HepG2 (cell line): ENCODE results near the gene GRIK4. TPM values are rescaled to one million over a fixed set of nuclear protein-coding genes. Genes with fewer than 3 reads are reported as not detected.

Source experiments
- ATAC-seq: fragments of 200-7000 bp; cut with Tn5 transposase; 3 replicates; pipeline ENCODE4 v1.9.1; 2020; ENCODE audit warnings: mild to moderate bottlenecking, moderate library complexity
- BruUV-seq: library from RNA; stranded (reverse); fragments of 400-500 nt; replicated peaks from 2 replicates; lab custom pipeline; 2021; lab: Mats Ljungman, UMichigan
- CTCF ChIA-PET: fragments of 300-600 bp; formaldehyde crosslinking; extraction: SDS; loops from one replicate; lab custom pipeline; 2021; ENCODE audit warnings: low total read pairs, inconsistent platforms, low intra/inter-chr PET ratio; lab: Yijun Ruan, JAX
- POLR2A ChIA-PET: fragments of 350-600 bp; sonication (Branson Sonifier 250); formaldehyde crosslinking; loops from one replicate; lab custom pipeline; 2020; ENCODE audit warnings: antibody characterized with exemption, inconsistent platforms; lab: Yijun Ruan, JAX
- DNase-seq: peaks from one replicate; pipeline ENCODE4 v3.0.0-alpha.2; 2015; ENCODE audit warnings: low spot score
- FAIRE-seq: peaks from 3 replicates; lab custom pipeline; 2011; peaks lifted over from hg19 to GRCh38; lab: Jason Lieb, UNC
- H2AFZ ChIP-seq: one replicate; pipeline ENCODE4 v1.6.1; 2011; ENCODE audit warnings: low read length, inconsistent platforms
- H3K27ac ChIP-seq: fragments of 300-600 bp; 3 replicates; pipeline ENCODE4 v1.8.0; 2011; ENCODE audit warnings: mixed run types, mild to moderate bottlenecking, mixed read lengths, low read length, inconsistent platforms; ENCODE audit not compliant: insufficient read depth; ENCODE audit errors: extremely low read length
- H3K27me3 ChIP-seq, 2 experiments: fragments of 200-600 bp in 1 of 2; 2 replicates in 1 of 2; 3 replicates in 1 of 2; pipeline versions ENCODE4 v1.6.0 to v1.8.0; 2011; ENCODE audit warnings: low read length in 2 of 2, mild to moderate bottlenecking in 2 of 2, moderate library complexity in 2 of 2, inconsistent platforms in 1 of 2; ENCODE audit not compliant: insufficient read depth in 2 of 2, control insufficient read depth in 1 of 2
- H3K36me3 ChIP-seq, 2 experiments: fragments of 200-600 bp in 1 of 2; replicated peaks in 1 of 2; 2 replicates in 1 of 2; 3 replicates in 1 of 2; pipeline versions ENCODE4 v1.5.1 to v1.8.0; 2011; ENCODE audit warnings: low read length in 2 of 2, inconsistent platforms in 1 of 2; ENCODE audit not compliant: insufficient read depth in 2 of 2, control insufficient read depth in 1 of 2
- H3K4me1 ChIP-seq: 2 replicates; pipeline ENCODE4 v1.5.1; 2012; ENCODE audit warnings: low read length, inconsistent platforms; ENCODE audit not compliant: insufficient read depth
- H3K4me2 ChIP-seq: 2 replicates; pipeline ENCODE4 v1.6.0; 2011; ENCODE audit warnings: low read depth, low read length, inconsistent platforms
- H3K4me3 ChIP-seq, 3 experiments: fragments of 200-600 bp in 1 of 3; sonication (generic), shearing (Covaris generic) in 1 of 3; replicated peaks in 1 of 3; 2 replicates each; pipeline ENCODE4 v1.5.1; 2011 to 2016; ENCODE audit warnings: low read length in 3 of 3, inconsistent platforms in 2 of 3, low read depth in 2 of 3, mild to moderate bottlenecking in 2 of 3, control low read depth in 1 of 3, mixed read lengths in 1 of 3; ENCODE audit not compliant: insufficient read depth in 1 of 3
- H3K79me2 ChIP-seq: one replicate; pipeline ENCODE4 v1.6.1; 2011; ENCODE audit warnings: low read length, inconsistent platforms; ENCODE audit not compliant: insufficient read depth
- H3K9ac ChIP-seq: 2 replicates; pipeline ENCODE4 v1.6.0; 2011; ENCODE audit warnings: mild to moderate bottlenecking, low read depth, low read length, inconsistent platforms; ENCODE audit not compliant: insufficient read depth
- H3K9me3 ChIP-seq: 2 replicates; pipeline ENCODE4 v1.5.1; 2012; ENCODE audit warnings: mild to moderate bottlenecking, low read length
- H4K20me1 ChIP-seq: 2 replicates; pipeline ENCODE4 v1.6.0; 2011; ENCODE audit warnings: inconsistent platforms, mild to moderate bottlenecking, low read length, moderate library complexity; ENCODE audit not compliant: insufficient read depth
- BCL6 ChIP-seq: IDR thresholded peaks from 2 replicates; pipeline ENCODE4 v1.6.1; 2016; ENCODE audit warnings: missing genetic modification reagents, missing compliant biosample characterization
- ETV6 ChIP-seq: sonication (generic); formaldehyde crosslinking; conservative IDR thresholded peaks from 2 replicates; pipeline ENCODE4 v1.4.0; 2020; ENCODE audit warnings: missing genetic modification reagents
- KLF6 ChIP-seq: IDR thresholded peaks from 2 replicates; pipeline ENCODE4 v1.8.0; 2016; ENCODE audit warnings: missing biosample characterization, missing genetic modification reagents
- LCORL ChIP-seq, 2 experiments: fragments of 450-650 bp in 1 of 2; sonication (generic) in 1 of 2; formaldehyde crosslinking in 1 of 2; IDR thresholded peaks; 2 replicates each; pipeline versions ENCODE4 v1.5.0 to v1.6.1; 2017 to 2020; ENCODE audit warnings: antibody characterized with exemption in 1 of 2, missing genetic modification reagents in 1 of 2
- RFX1 ChIP-seq: fragments of 450-650 bp; IDR thresholded peaks from 2 replicates; pipeline ENCODE4 v1.6.1; 2017
- SMAD1 ChIP-seq: sonication (generic); formaldehyde crosslinking; IDR thresholded peaks from 2 replicates; pipeline ENCODE4 v1.4.0; 2020; ENCODE audit warnings: missing genetic modification reagents, low read depth, mild to moderate bottlenecking, borderline replicate concordance
- SP5 ChIP-seq: IDR thresholded peaks from 2 replicates; pipeline ENCODE4 v1.6.1; 2016; ENCODE audit warnings: low read depth, borderline replicate concordance
- ZNF274 ChIP-seq: sonication (generic); formaldehyde crosslinking; IDR thresholded peaks from 2 replicates; pipeline ENCODE4 v1.5.1; 2020; ENCODE audit warnings: mild to moderate bottlenecking, missing genetic modification reagents
- ZNF367 ChIP-seq: sonication (generic); formaldehyde crosslinking; IDR thresholded peaks from 2 replicates; pipeline ENCODE4 v1.4.0; 2020; ENCODE audit warnings: missing genetic modification reagents, borderline replicate concordance
- ZNF709 ChIP-seq: sonication (generic); formaldehyde crosslinking; IDR thresholded peaks from 2 replicates; pipeline ENCODE4 v1.5.0; 2020; ENCODE audit warnings: mild to moderate bottlenecking, missing genetic modification reagents
- WGBS: methylation state at CpG from one replicate; pipeline ENCODE4 v1.1.6; 2017; ENCODE audit warnings: low lambda C conversion rate; 5-methylcytosine and 5-hydroxymethylcytosine counted together
- in situ Hi-C: cut with HindIII; loops from 2 replicates; pipeline ENCODE4 v1.10.0; 2017; ENCODE audit warnings: low pct_unique_long_range_greater_than_20kb; ENCODE audit not compliant: extremely low pct_ligation_motif_present
- intact Hi-C: fragments of 100-400 bp; cut with micrococcal nuclease; formaldehyde crosslinking; loops from one replicate; pipeline ENCODE4 v1.10.0; 2022; ENCODE audit not compliant: unreplicated experiment
- polyA plus RNA-seq, 8 experiments: library from polyadenylated mRNA; depleted of rRNA in 3 of 8; stranded (reverse) in 7 of 8; unstranded in 1 of 8; fragments of >200 nt; fragmentation: Illumina TruSeq in 4 of 8; extraction: Trizol in 4 of 8; gene quantifications; 2 replicates each; pipeline versions ENCODE4 v1.2.1 to v1.2.3, GENCODE V29; 2011 to 2016; ENCODE audit warnings: low read depth in 4 of 8, missing spikeins in 1 of 8, mixed read lengths in 1 of 8; ENCODE audit not compliant: insufficient read depth in 1 of 8
- total RNA-seq, 5 experiments: library from RNA; depleted of rRNA; stranded (reverse); fragments of >200 nt; fragmentation: Illumina TruSeq; extraction: Trizol; gene quantifications; 2 replicates each; pipeline ENCODE4 v1.2.3, GENCODE V29; 2016; ENCODE audit warnings: low read depth in 1 of 5
- TF ChIP-seq, protein P1 (sequence below): sonication (generic); formaldehyde crosslinking; IDR thresholded peaks from 2 replicates; pipeline ENCODE4 v1.8.0; 2023; ENCODE audit warnings: mild to moderate bottlenecking, missing genetic modification reagents
- TF ChIP-seq, protein P2 (sequence below): sonication (generic); formaldehyde crosslinking; IDR thresholded peaks from 2 replicates; pipeline ENCODE4 v1.4.0; 2020; ENCODE audit warnings: mild to moderate bottlenecking, missing genetic modification reagents
- TF ChIP-seq, protein P3 (sequence below): sonication (generic); formaldehyde crosslinking; IDR thresholded peaks from 2 replicates; pipeline ENCODE4 v1.5.0; 2020; ENCODE audit warnings: mild to moderate bottlenecking, missing genetic modification reagents
- TF ChIP-seq, protein P4 (sequence below): IDR thresholded peaks from 2 replicates; pipeline ENCODE4 v1.6.1; 2016; ENCODE audit warnings: missing compliant biosample characterization, missing genetic modification reagents, borderline replicate concordance

Gene GRIK4
- total and polyA plus RNA-seq, 2 of the 13 experiments (the other 11 are each of a cell fraction or from before 2014, with no cell fraction given), result 0.04 to 0.07 TPM

DNA sequence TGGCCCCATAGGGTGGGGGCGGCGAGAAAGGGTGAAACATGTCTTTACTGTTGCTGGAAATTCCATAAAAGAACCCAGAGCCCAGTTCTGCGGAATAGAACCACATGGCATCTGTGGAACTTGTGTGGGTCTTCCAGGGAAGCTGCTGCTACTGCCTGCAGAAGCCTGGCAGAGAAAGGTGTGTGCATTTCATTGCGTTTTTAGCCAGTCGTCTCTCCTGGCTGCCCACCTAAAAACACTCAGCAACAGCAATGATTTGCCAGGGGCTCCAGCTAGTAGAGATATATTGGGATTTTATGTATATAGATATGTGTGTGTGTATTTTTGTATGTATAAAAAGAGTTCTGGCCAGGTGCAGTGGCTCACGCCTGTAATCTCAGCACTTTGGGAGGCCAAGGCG is 385.1 kb downstream of the GRIK4 start:
- H3K27ac ChIP-seq, result no peak overlapping the region
- TF ChIP-seq KLF6 (CRISPR knock-in tag) (no peak), ZNF367 (CRISPR knock-in tag) (no peak), SMAD1 (no peak), LCORL (IDR thresholded peaks at IDR 0.05) (no peak), LCORL (CRISPR knock-in tag; IDR thresholded peaks at IDR 0.05) (no peak), ZNF274 (no peak), SP5 (CRISPR knock-in tag) (no peak), RFX1 (no peak), BCL6 (CRISPR knock-in tag) (no peak), ZNF709 (CRISPR knock-in tag) (no peak), ETV6 (CRISPR knock-in tag) (no peak)
- TF ChIP-seq, protein P1, sequence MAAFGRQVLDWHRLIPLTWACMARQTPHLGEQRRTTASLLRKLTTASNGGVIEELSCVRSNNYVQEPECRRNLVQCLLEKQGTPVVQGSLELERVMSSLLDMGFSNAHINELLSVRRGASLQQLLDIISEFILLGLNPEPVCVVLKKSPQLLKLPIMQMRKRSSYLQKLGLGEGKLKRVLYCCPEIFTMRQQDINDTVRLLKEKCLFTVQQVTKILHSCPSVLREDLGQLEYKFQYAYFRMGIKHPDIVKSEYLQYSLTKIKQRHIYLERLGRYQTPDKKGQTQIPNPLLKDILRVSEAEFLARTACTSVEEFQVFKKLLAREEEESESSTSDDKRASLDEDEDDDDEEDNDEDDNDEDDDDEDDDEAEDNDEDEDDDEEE (CRISPR knock-in tag), result no peak
- TF ChIP-seq, protein P2, sequence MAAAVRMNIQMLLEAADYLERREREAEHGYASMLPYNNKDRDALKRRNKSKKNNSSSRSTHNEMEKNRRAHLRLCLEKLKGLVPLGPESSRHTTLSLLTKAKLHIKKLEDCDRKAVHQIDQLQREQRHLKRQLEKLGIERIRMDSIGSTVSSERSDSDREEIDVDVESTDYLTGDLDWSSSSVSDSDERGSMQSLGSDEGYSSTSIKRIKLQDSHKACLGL (CRISPR knock-in tag), result no peak
- TF ChIP-seq, protein P3, sequence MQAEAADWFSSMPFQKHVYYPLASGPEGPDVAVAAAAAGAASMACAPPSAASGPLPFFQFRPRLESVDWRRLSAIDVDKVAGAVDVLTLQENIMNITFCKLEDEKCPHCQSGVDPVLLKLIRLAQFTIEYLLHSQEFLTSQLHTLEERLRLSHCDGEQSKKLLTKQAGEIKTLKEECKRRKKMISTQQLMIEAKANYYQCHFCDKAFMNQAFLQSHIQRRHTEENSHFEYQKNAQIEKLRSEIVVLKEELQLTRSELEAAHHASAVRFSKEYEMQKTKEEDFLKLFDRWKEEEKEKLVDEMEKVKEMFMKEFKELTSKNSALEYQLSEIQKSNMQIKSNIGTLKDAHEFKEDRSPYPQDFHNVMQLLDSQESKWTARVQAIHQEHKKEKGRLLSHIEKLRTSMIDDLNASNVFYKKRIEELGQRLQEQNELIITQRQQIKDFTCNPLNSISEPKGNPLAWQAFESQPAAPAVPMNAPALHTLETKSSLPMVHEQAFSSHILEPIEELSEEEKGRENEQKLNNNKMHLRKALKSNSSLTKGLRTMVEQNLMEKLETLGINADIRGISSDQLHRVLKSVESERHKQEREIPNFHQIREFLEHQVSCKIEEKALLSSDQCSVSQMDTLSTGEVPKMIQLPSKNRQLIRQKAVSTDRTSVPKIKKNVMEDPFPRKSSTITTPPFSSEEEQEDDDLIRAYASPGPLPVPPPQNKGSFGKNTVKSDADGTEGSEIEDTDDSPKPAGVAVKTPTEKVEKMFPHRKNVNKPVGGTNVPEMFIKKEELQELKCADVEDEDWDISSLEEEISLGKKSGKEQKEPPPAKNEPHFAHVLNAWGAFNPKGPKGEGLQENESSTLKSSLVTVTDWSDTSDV (CRISPR knock-in tag), result no peak
- TF ChIP-seq, protein P4, sequence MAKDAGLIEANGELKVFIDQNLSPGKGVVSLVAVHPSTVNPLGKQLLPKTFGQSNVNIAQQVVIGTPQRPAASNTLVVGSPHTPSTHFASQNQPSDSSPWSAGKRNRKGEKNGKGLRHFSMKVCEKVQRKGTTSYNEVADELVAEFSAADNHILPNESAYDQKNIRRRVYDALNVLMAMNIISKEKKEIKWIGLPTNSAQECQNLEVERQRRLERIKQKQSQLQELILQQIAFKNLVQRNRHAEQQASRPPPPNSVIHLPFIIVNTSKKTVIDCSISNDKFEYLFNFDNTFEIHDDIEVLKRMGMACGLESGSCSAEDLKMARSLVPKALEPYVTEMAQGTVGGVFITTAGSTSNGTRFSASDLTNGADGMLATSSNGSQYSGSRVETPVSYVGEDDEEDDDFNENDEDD (CRISPR knock-in tag), result no peak
- no TSS peak for BruUV-seq
- no peak overlapping the region for H3K4me2 ChIP-seq
- H2AFZ ChIP-seq, result no peak overlapping the region
- H3K9ac ChIP-seq, result no peak overlapping the region
- no peak for DNase-seq
- 94% methylated on average over 5 of the region's 7 CpGs for WGBS
- in situ Hi-C loops (no loop called here), intact Hi-C loops (no loop called here)
- H3K36me3 ChIP-seq, result no peaks in the 10 kb centered on the region
- ATAC-seq, result no peak
- no peak for FAIRE-seq
- no peaks in the 10 kb centered on the region for H3K9me3 ChIP-seq
- ChIA-PET CTCF (no interaction called here), POLR2A (no interaction called here)
- peaks cover 24% of the 10 kb centered on the region for H3K4me1 ChIP-seq
- peaks cover 1 to 13% of the 10 kb centered on the region in 2 experiments; a peak in 1 of 5 replicates for H3K27me3 ChIP-seq
- no peaks in the 10 kb centered on the region for H4K20me1 ChIP-seq
- H3K79me2 ChIP-seq, result no peaks in the 10 kb centered on the region
- no peak overlapping the region for H3K4me3 ChIP-seq
